GM06990 (cell line): ENCODE measurements around the gene SCNN1B.

Experiments
- DNase-seq: peaks from one replicate; pipeline ENCODE4 v3.0.0-alpha.2; 2011; ENCODE audit not compliant: insufficient read length; ENCODE audit errors: extremely low read depth
- H3K27me3 ChIP-seq: replicated peaks from 2 replicates; pipeline ENCODE4 v1.6.0; 2011; ENCODE audit warnings: low read length; ENCODE audit not compliant: control insufficient read depth, insufficient read depth
- H3K36me3 ChIP-seq: 2 replicates; pipeline ENCODE4 v1.5.1; 2011; ENCODE audit warnings: low read length; ENCODE audit not compliant: control insufficient read depth, insufficient read depth
- H3K4me3 ChIP-seq: replicated peaks from 2 replicates; pipeline ENCODE4 v1.5.1; 2011; ENCODE audit warnings: low read depth, mild to moderate bottlenecking, control low read depth, low read length
- CTCF ChIP-seq: IDR thresholded peaks from 2 replicates; pipeline ENCODE4 v1.5.1; 2011; ENCODE audit warnings: low read length, control low read depth, mild to moderate bottlenecking, inconsistent platforms; ENCODE audit not compliant: insufficient read depth, poor library complexity, severe bottlenecking

Gene SCNN1B

GRCh38 chr16:23274968-23275367 is 27.1 kb upstream of the SCNN1B start:
- Histone ChIP-seq H3K36me3 (no peaks in the 10 kb centered on the region), H3K4me3 (no peak overlapping the region), H3K27me3 (no peaks in the 10 kb centered on the region)
- no peak for DNase-seq
- TF ChIP-seq CTCF, result no peak

GRCh38 chr16:23276821-23277220 is 25.3 kb upstream of the SCNN1B start:
- no peaks in the 10 kb centered on the region for H3K36me3 ChIP-seq
- no peak for TF ChIP-seq CTCF
- H3K27me3 ChIP-seq, result no peaks in the 10 kb centered on the region; the same call in 1 of the 2 replicates
- no peak for DNase-seq
- H3K4me3 ChIP-seq, result no peak overlapping the region

GRCh38 chr16:23278031-23278430 is 24.1 kb upstream of the SCNN1B start:
- DNase-seq, result no peak
- no peaks in the 10 kb centered on the region; the same call in 1 of the 2 replicates for H3K27me3 ChIP-seq
- H3K4me3 ChIP-seq, result no peak overlapping the region
- no peaks in the 10 kb centered on the region for H3K36me3 ChIP-seq
- no peak for TF ChIP-seq CTCF

GRCh38 chr16:23279721-23280153 is 22.4 kb upstream of the SCNN1B start:
- DNase-seq, result no peak
- no peak overlapping the region for H3K4me3 ChIP-seq
- H3K36me3 ChIP-seq, result no peaks in the 10 kb centered on the region
- TF ChIP-seq CTCF, result no peak
- H3K27me3 ChIP-seq, result no peaks in the 10 kb centered on the region; the same call in 1 of the 2 replicates

GRCh38 chr16:23280483-23280967 is 21.6 kb upstream of the SCNN1B start:
- H3K27me3 ChIP-seq, result no peaks in the 10 kb centered on the region; the same call in 1 of the 2 replicates
- H3K36me3 ChIP-seq, result no peaks in the 10 kb centered on the region
- TF ChIP-seq CTCF, result no peak
- no peak for DNase-seq
- H3K4me3 ChIP-seq, result no peak overlapping the region

GRCh38 chr16:23282568-23282967 is 19.5 kb upstream of the SCNN1B start:
- Histone ChIP-seq H3K36me3 (no peaks in the 10 kb centered on the region), H3K27me3 (no peaks in the 10 kb centered on the region; the same call in 1 of the 2 replicates), H3K4me3 (no peak overlapping the region)
- no peak for TF ChIP-seq CTCF
- no peak for DNase-seq
